ENCODE measurements around the gene NMNAT3. TPM values are rescaled to one million over a fixed set of nuclear protein-coding genes. Genes with fewer than 3 reads are reported as not detected.
"Not testable (repeated sequence)": the region's sequence is repeated elsewhere in the genome, so short reads cannot be mapped to it uniquely, and the experiment has no call there.

Gene NMNAT3
- total and polyA plus RNA-seq, 2 donors from 2014 or later = 6.4 to 13.8 TPM

DNA sequence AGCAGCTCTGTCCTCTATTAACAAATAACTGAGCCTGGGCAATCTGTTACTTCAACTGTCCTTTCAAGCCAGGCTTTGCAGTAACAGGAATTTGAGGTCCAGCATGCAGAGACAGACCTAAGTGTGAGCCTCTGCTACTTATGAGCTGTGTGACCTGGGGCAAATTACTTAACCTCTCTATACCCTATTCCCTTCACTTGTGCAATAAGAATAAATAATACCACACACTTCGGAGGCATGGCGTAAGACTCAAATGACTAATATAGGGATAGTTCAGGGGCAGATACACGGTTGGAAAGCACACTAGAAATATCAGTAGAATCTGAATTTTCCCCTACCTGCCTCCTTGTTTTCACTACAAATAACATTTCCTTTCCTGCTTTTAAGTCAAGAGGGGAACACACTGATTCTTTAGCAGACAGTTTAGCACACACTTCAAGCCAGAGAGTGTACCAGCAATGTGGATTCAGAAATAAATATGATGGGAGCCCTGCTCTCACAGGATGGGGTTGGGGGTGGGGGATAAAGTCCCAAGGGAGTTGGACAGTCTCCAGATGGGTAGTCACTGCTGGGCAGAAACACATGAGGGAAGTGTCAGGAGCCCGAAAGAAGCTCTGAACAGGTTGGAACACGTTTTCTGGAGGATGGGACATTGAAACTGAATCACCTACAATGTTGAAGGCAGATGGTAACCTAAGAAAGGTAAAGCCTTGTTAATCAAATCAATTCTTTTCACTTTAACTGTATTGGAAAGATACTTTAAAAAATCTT lies 76.4 kb downstream of the NMNAT3 start:
- FAIRE-seq = no peak
- no peak for TF ChIP-seq CTCF (IDR thresholded peaks at IDR 0.05; ENCODE audit: borderline replicate concordance, extremely low read depth, insufficient read depth)
- Histone ChIP-seq H3K4me1 (ENCODE audit: control insufficient read depth in 2 of 3, insufficient read depth in 2 of 3, low read depth in 1 of 3, low read length in 3 of 3) (peaks cover 0 to 2% (median 0%) of the 10 kb centered on the region in 3 donors), H3K4me3 (ENCODE audit: low read length in 3 of 3) (no peak overlapping the region), H3K9me3 (ENCODE audit: control insufficient read depth in 2 of 3, insufficient read depth in 1 of 3, low read length in 3 of 3) (no peaks in the 10 kb centered on the region), H3K27me3 (ENCODE audit: control insufficient read depth, insufficient read depth, low read length) (no peaks in the 10 kb centered on the region), H3K27ac (ENCODE audit: low read depth in 2 of 2, low read length in 2 of 2) (no peak overlapping the region), H3K9ac (ENCODE audit: low read length in 3 of 3) (no peak overlapping the region), H3K36me3 (ENCODE audit: control insufficient read depth in 2 of 3, insufficient read depth in 3 of 3, low read length in 3 of 3) (no peaks in the 10 kb centered on the region)
- intact Hi-C loops (cut with DNase I) = no loop called here
- DNase-seq = no peak

DNA sequence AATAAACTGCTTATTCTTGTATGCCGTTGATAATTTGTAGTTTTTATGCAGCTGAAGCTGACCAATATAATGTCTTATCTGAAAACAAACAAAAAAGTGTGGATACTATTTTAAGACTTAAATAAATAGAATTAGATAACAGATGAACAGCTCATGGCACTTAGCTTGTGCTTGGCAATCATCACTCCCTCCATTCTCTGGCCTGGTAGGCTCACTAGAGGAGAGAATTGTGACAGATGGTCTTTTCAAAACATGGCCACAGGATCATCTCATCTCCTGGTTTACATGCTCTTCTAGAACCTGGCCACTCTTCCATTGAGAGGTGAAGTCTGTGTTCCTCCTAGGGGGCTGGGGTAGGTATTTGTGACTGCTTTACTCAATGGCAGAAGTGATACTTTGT lies 79.8 kb downstream of the NMNAT3 start:
- Histone ChIP-seq H3K4me1 (ENCODE audit: control insufficient read depth in 2 of 3, insufficient read depth in 2 of 3, low read depth in 1 of 3, low read length in 3 of 3) (no peaks in the 10 kb centered on the region), H3K9me3 (ENCODE audit: control insufficient read depth in 2 of 3, insufficient read depth in 1 of 3, low read length in 3 of 3) (no peaks in the 10 kb centered on the region), H3K27me3 (ENCODE audit: control insufficient read depth, insufficient read depth, low read length) (no peaks in the 10 kb centered on the region), H3K27ac (ENCODE audit: low read depth in 2 of 2, low read length in 2 of 2) (no peak overlapping the region), H3K36me3 (ENCODE audit: control insufficient read depth in 2 of 3, insufficient read depth in 3 of 3, low read length in 3 of 3) (no peaks in the 10 kb centered on the region), H3K9ac (ENCODE audit: low read length in 3 of 3) (no peak overlapping the region), H3K4me3 (ENCODE audit: low read length in 3 of 3) (no peak overlapping the region)
- TF ChIP-seq CTCF (IDR thresholded peaks at IDR 0.05; ENCODE audit: borderline replicate concordance, extremely low read depth, insufficient read depth) = no peak
- FAIRE-seq (no peak), DNase-seq (no peak)
- intact Hi-C loops (cut with DNase I) = no loop called here

DNA sequence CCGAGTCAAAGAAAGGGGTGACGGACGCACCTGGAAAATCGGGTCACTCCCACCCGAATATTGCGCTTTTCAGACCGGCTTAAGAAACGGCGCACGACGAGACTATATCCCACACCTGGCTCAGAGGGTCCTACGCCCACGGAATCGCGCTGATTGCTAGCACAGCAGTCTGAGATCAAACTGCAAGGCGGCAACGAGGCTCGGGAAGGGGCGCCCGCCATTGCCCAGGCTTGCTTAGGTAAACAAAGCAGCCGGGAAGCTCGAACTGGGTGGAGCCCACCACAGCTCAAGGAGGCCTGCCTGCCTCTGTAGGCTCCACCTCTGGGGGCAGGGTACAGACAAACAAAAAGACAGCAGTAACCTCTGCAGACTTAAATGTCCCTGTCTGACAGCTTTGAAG lies 86.6 kb downstream of the NMNAT3 start:
- H3K4me1 ChIP-seq (ENCODE audit: control insufficient read depth in 2 of 3, insufficient read depth in 2 of 3, low read depth in 1 of 3, low read length in 3 of 3); H3K9ac ChIP-seq (ENCODE audit: low read length in 3 of 3); H3K36me3 ChIP-seq (ENCODE audit: control insufficient read depth in 2 of 3, insufficient read depth in 3 of 3, low read length in 3 of 3); H3K9me3 ChIP-seq (ENCODE audit: control insufficient read depth in 2 of 3, insufficient read depth in 1 of 3, low read length in 3 of 3); DNase-seq; FAIRE-seq; intact Hi-C loops (cut with DNase I); H3K27ac ChIP-seq (ENCODE audit: low read depth in 2 of 2, low read length in 2 of 2); H3K4me3 ChIP-seq (ENCODE audit: low read length in 3 of 3); H3K27me3 ChIP-seq (ENCODE audit: control insufficient read depth, insufficient read depth, low read length): not testable (repeated sequence)

DNA sequence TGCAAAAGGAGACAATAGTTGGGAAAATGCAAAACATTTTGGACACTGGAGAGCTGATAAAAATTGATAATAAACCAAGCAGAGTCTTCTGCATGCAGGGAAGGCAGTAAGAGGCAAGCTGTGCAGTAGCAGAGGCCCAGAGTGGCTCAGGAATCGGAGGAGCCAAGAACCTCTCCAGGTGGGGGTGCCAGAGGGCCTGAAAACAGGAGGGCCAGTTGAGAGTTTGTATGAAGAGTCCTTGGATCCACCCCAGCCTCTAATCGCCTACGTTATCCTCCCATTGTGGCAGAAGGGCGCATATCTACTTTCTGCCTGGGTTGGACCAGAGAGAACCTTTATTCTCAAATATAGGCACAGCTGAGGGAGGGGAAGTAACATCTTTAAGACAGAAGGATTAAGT lies 89.3 kb downstream of the NMNAT3 start:
- no peak overlapping the region for H3K27ac ChIP-seq (ENCODE audit: low read depth in 2 of 2, low read length in 2 of 2)
- H3K9ac ChIP-seq (ENCODE audit: low read length in 3 of 3) = no peak overlapping the region
- H3K27me3 ChIP-seq (ENCODE audit: control insufficient read depth, insufficient read depth, low read length) = no peaks in the 10 kb centered on the region
- no peak for FAIRE-seq
- no peak for TF ChIP-seq CTCF (IDR thresholded peaks at IDR 0.05; ENCODE audit: borderline replicate concordance, extremely low read depth, insufficient read depth)
- no peaks in the 10 kb centered on the region for H3K36me3 ChIP-seq (ENCODE audit: control insufficient read depth in 2 of 3, insufficient read depth in 3 of 3, low read length in 3 of 3)
- H3K9me3 ChIP-seq (ENCODE audit: control insufficient read depth in 2 of 3, insufficient read depth in 1 of 3, low read length in 3 of 3) = no peaks in the 10 kb centered on the region
- no peak overlapping the region for H3K4me3 ChIP-seq (ENCODE audit: low read length in 3 of 3)
- no peak for DNase-seq
- H3K4me1 ChIP-seq (ENCODE audit: control insufficient read depth in 2 of 3, insufficient read depth in 2 of 3, low read depth in 1 of 3, low read length in 3 of 3) = no peaks in the 10 kb centered on the region
- intact Hi-C loops (cut with DNase I) = no loop called here

Data from kidney (tissue), 14 donors.